Measurements from ENCODE around the gene EIF4G3. TPM values are rescaled to one million over a fixed set of nuclear protein-coding genes. Genes with fewer than 3 reads are reported as not detected.
"Not testable (repeated sequence)": the region's sequence is repeated elsewhere in the genome, so short reads cannot be mapped to it uniquely, and the experiment has no call there.

EIF4G3 gene
- total RNA-seq, 4 donors from 2014 or later, result 18.8 to 75.0 (median 34.9) TPM

- H3K27me3 ChIP-seq, result no peaks in the 10 kb centered on the region
- no peaks in the 10 kb centered on the region for H3K4me1 ChIP-seq
- no peak overlapping the region for H3K4me3 ChIP-seq
- intact Hi-C loops (cut with DNase I; ENCODE audit: low total_unique reads), result no loop called here
- H3K36me3 ChIP-seq, result no peaks in the 10 kb centered on the region
- no peak overlapping the region for H3K27ac ChIP-seq
- TF ChIP-seq POLR2A (IDR thresholded peaks at IDR 0.05), result no peak
- no peak for DNase-seq
- H3K9me3 ChIP-seq, result no peaks in the 10 kb centered on the region
Observed at GRCh38 chr1:21141030-21141429, 35.7 kb downstream of the EIF4G3 start.

DNA sequence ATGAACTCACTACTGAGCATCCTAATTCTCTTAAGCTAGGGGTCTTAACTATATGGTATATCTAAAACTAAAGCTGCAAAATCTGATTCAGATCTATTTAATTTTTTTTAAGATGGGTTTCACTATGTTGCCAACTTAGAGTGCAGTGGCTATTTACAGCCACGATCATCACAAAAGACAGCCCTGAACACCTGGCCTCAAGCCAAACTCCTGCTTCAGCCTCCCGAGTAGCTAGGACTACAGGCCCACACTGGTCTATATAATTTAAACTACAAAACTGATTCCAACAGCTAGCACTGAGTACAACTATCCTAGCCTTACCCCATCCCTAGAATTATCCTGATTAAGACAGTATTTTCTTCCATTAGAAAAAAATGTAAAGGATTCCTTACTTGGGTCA, 37.1 kb downstream of the EIF4G3 start:
- TF ChIP-seq, protein P1, sequence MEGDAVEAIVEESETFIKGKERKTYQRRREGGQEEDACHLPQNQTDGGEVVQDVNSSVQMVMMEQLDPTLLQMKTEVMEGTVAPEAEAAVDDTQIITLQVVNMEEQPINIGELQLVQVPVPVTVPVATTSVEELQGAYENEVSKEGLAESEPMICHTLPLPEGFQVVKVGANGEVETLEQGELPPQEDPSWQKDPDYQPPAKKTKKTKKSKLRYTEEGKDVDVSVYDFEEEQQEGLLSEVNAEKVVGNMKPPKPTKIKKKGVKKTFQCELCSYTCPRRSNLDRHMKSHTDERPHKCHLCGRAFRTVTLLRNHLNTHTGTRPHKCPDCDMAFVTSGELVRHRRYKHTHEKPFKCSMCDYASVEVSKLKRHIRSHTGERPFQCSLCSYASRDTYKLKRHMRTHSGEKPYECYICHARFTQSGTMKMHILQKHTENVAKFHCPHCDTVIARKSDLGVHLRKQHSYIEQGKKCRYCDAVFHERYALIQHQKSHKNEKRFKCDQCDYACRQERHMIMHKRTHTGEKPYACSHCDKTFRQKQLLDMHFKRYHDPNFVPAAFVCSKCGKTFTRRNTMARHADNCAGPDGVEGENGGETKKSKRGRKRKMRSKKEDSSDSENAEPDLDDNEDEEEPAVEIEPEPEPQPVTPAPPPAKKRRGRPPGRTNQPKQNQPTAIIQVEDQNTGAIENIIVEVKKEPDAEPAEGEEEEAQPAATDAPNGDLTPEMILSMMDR (IDR thresholded peaks at IDR 0.05), result no peak
- no peak for TF ChIP-seq POLR2A (IDR thresholded peaks at IDR 0.05)
- DNase-seq, result peak; percentile 21 to 23
- intact Hi-C loops (cut with DNase I; ENCODE audit: low total_unique reads), result no loop called here

DNA sequence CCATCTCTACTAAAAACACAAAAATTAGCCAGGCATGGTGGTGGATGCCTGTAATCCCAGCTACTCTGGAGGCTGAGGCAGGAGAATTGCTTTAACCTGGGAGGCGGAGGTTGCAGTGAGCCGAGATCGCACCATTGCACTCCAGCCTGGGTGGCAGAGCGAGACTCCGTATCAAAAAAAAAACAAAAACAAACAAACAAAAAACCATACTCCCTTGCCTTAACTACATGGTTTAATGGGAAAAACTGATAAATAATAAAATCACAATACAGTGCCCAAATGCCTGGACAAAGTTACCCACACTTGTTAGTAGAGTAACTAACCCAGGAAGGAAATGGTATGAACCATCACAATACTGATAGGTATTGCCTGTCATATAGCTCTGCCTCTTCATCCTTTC, 40.4 kb downstream of the EIF4G3 start:
- H3K9me3 ChIP-seq; H3K4me1 ChIP-seq; H3K27me3 ChIP-seq; H3K36me3 ChIP-seq; intact Hi-C loops (cut with DNase I; ENCODE audit: low total_unique reads); DNase-seq; H3K4me3 ChIP-seq; H3K27ac ChIP-seq: not testable (repeated sequence)

More for the DNA sequence above, 37.1 kb downstream of the EIF4G3 start:
- Histone ChIP-seq H3K27ac (no peak overlapping the region), H3K9me3 (no peaks in the 10 kb centered on the region), H3K36me3 (no peaks in the 10 kb centered on the region), H3K4me3 (no peak overlapping the region), H3K27me3 (no peaks in the 10 kb centered on the region), H3K4me1 (no peaks in the 10 kb centered on the region)

DNA sequence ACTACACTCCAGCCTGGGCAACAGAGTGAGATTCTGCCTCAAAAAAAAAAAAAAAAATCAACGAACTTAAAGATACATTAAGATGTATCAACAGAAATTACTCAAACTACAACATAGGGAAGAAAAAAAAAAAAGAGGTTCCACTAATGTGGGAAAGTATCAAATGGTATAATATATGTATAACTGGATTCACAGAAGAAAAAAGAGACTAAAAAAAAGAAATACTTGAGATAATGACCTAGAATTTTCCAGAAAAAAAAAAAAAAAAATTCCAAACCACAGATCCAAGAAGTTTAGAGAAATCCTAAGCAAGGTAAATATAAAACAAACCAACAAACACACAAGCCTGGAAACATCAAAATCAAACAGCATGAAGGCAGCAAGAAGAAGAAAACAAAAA, 45.5 kb downstream of the EIF4G3 start:
- Histone ChIP-seq H3K36me3 (no peaks in the 10 kb centered on the region), H3K27me3 (no peaks in the 10 kb centered on the region), H3K4me1 (no peaks in the 10 kb centered on the region), H3K4me3 (no peak overlapping the region), H3K9me3 (no peaks in the 10 kb centered on the region), H3K27ac (no peak overlapping the region)
- intact Hi-C loops (cut with DNase I; ENCODE audit: low total_unique reads), result no loop called here
- no peak for TF ChIP-seq POLR2A (IDR thresholded peaks at IDR 0.05)
- TF ChIP-seq, protein P1 (IDR thresholded peaks at IDR 0.05), result no peak
- no peak for DNase-seq

DNA sequence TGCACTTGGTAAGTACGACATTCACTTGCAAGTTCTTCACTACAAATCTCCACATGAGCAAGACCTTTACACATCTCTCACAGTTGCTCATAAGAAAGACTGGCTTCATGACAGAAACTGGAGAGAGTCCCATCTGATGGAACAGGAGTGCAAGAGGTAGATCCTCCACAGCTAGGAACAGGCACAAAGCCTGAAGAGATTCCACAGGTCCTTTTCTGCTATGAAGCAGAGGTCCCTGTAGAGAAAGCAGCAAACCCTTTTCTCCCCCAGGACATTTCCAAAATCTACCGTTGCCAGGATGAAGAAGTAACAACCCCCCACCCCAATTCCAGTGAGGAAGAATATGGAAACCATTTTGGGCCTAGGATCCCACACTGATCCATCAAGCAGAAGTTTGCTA, 47.3 kb downstream of the EIF4G3 start:
- no peaks in the 10 kb centered on the region for H3K36me3 ChIP-seq
- no peaks in the 10 kb centered on the region for H3K4me1 ChIP-seq
- TF ChIP-seq, protein P1 (IDR thresholded peaks at IDR 0.05), result no peak
- no peak for TF ChIP-seq POLR2A (IDR thresholded peaks at IDR 0.05)
- no peak overlapping the region for H3K4me3 ChIP-seq
- no peak overlapping the region for H3K27ac ChIP-seq
- intact Hi-C loops (cut with DNase I; ENCODE audit: low total_unique reads), result no loop called here
- no peaks in the 10 kb centered on the region for H3K9me3 ChIP-seq
- DNase-seq, result no peak
- no peaks in the 10 kb centered on the region for H3K27me3 ChIP-seq

DNA sequence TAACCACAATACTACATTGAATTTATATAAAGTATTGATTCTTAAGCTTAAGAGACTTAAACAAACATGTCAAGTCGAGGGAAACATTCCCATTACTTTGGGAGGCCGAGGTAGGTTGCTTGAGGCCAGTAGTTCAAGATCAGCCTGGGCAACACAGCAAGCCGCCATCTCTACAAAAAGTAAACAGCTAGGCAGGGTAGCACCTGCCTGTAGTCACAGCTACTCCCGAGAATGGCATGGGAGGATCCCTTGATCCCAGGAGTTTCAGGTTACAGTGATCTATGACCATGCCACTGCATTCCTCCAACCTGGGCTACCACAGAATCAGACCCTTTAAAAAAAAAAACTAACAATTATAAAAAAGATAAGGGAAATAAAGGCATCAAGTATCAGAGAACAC, 50.4 kb downstream of the EIF4G3 start:
- H3K36me3 ChIP-seq, result no peaks in the 10 kb centered on the region
- no peaks in the 10 kb centered on the region for H3K9me3 ChIP-seq
- H3K27me3 ChIP-seq, result no peaks in the 10 kb centered on the region
- H3K4me3 ChIP-seq, result no peak overlapping the region
- TF ChIP-seq POLR2A (IDR thresholded peaks at IDR 0.05), result no peak
- TF ChIP-seq, protein P1 (IDR thresholded peaks at IDR 0.05), result no peak
- intact Hi-C loops (cut with DNase I; ENCODE audit: low total_unique reads), result no loop called here
- DNase-seq, result no peak
- H3K27ac ChIP-seq, result no peak overlapping the region
- H3K4me1 ChIP-seq, result no peaks in the 10 kb centered on the region
